Activated T-helper 9 cell treated with anti-CD3 and anti-CD28 coated beads, Interleukin-2, amount 50 U/mL, for 16 hours (primary cell): ENCODE results near the gene TSR3.
A peak's percentile ranks its signal among the peaks of the same experiment; 100 is the strongest.

Experiments
- DNase-seq: peaks from one replicate; pipeline ENCODE4 v3.0.0-alpha.2; 2020; ENCODE audit warnings: low read depth

TSR3 gene

DNA sequence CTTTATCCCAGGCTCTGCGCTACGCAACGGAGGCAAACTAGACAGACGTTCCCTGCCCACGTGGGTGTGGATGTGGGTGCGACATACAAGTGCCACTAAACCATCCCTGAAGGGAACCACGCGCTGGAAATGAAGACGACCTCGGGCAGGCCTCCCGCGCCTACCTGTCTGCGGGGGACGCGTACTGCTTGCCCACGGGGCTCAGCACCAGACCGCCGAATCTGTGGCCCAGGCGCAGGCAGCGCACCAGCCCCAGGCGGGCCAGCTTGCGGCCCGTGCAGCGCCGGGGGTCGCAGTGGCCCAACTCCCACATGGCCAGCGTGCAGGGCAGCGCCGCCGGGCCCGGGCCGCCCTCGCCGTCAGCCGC, 480 bp downstream of the TSR3 start:
- no peak for DNase-seq

DNA sequence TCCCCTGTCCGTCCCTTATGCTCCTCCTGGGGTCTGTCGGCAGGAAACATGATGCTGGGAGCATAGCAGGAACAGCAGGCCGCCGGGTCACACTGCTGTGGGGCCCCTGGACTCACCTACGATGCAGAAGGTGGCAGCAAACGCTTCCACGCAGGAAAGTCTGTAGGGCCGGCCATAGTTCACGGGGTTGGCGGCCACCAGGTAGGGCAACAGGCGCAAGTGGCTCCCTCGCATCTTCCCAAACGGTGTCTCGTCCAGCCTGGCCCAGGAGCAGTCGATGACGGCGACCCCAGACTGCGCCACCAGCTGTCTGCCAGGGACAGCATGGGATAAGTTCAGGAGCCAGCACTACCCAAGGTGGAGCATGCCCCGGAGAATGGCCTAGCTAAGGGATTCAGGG, 987 bp downstream of the TSR3 start:
- no peak for DNase-seq

DNA sequence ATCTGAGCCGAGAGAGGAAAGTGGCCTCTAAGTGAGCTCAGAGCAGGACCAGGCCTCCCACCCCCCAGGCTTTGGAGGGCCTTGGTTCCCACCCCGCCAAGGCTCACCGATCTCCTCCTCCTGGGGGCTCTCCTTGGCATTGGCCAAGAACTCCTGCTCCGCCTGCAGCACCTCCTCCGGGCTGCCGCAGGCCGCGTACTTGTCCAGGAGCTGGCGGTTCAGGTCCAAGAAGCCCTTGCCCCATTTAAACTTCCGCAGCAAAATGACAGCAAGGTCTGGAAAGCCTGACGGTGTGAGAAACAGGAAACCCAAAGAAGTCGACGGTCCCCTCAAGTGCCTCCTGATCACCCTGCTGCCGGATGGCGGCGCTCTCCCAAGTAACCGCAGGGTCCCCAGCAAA, 1.7 kb downstream of the TSR3 start:
- no peak for DNase-seq

DNA sequence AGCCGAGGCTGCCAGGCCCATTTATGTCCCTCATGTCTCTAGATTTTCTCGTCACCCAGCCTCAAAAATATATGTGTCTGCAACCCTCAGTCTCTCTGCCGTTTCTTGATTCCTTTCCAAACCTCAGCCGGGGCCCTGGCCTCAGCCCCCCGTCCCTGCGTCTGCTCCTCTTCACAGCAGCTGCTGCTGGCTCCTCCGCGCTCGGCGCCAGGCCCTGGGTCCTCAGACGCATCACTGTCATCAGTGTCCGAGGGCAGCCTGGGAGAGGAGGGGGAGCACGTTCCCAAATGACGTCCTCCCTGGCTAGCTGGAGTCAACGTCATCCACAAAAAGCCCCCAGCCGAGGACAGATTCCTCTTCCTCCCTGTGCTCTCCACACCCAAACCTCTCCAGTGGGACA, 2.3 kb downstream of the TSR3 start:
- no peak for DNase-seq

DNA sequence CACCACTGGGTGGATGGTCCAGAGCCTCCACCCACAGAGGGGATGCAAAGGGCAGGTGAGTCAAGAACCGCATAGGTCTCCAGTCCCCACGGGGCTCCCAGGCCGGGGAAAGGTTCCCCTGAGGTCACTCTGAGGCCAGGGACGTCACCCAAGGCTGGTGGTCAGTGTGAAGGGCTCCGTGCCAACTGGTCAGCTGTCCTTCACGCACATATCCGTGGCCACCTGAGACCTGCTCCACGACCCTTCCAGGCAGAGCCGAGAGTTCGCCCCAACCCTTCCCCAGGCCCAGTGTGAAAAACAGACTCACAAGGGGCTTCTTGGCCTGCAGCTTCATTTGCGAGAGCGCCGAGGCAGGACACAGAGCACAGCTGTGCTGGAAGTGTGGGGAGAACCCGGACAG, 2.8 kb downstream of the TSR3 start:
- DNase-seq, result no peak

DNA sequence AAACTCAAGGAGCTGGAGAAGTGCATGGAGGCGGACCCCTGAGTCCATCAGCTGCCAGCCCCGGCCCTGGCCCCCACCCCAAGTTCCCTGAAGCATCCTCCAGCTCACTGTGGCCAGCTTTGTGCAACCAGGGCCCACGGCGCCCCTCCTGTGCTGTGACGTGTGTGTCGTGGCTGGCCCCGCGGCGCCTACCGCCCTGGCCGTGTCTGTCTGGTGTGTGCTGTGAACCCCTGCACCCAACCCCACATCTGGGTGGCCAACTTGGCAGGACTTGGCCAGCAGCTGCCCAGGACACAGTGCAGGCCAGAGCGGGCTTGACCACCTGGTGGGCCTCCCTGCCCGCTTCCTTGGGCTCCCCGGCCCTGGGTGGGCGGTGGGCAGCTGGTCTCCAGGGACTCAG, 3.2 kb downstream of the TSR3 start:
- no peak for DNase-seq

DNA sequence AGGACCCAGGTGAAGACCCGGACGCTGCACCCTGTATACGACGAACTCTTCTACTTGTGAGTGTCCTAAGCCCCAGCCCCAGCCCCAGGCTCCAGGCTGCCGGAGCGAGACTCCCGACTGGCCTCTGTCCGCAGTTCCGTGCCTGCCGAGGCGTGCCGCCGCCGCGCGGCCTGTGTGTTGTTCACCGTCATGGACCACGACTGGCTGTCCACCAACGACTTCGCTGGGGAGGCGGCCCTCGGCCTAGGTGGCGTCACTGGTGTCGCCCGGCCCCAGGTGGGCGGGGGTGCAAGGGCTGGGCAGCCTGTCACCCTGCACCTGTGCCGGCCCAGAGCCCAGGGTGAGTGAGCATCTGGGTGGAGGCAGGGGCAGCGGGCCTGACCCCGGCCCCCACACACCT, 3.7 kb downstream of the TSR3 start:
- DNase-seq, result no peak

DNA sequence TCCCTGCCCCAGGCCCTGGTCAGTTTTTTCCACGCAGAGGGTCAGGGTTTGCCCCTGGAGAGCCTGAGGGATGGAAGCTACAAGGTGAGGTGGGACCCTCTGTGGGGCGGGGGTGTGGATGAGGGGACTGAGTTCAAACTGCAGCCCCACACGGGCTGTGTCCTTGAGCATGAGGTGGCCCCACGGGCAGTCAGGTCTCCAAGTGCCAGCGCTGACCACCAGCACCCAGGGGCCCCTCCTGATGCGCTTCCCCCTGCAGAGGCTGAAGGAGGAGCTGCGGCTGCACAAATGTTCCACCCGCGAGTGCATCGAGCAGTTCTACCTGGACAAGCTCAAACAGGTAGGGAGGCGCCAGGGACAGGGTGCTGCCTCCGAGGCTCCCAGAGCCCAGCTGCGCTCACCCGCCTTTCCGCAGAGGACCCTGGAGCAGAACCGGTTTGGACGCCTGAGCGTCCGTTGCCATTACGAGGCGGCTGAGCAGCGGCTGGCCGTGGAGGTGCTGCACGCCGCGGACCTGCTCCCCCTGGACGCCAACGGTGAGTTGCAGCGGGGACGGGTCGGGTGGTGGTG, 4.3 kb downstream of the TSR3 start:
- no peak for DNase-seq

DNA sequence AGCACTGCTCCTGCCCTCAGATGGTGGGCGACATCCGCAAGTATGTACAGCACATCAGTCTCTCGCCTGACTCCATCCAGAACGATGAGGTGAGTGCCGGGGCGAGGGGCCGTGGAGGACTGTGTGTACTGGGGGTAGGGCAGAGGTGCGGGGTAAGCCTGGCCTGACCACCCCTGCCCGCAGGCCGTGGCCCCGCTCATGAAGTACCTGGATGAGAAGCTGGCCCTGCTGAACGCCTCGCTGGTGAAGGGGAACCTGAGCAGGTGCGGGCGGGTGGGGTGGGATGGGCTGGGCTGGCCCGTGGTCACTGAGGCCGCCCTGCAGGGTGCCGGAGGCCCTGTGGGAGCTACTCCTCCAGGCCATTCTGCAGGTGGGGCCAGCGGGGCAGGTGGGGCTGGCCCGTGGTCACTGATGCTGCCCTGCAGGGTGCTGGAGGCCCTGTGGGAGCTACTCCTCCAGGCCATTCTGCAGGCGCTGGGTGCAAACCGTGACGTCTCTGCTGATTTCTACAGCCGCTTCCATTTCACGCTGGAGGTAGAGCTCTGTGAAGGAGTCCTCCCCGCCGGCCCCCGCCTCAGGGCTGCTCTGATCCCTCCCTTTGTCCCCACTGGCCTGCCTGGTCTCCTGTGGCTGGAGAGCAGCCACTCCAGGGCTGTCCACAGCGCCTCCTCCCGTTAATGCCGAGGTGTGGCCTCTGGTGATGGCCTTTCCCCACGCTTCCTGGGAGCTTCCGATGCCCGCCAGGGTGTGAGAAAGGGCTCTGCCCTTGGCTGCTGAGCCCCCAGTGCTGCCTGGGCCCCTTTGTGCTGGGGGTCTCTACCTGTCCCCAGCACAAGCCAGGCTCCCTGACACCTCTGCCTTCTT, 5.0 kb downstream of the TSR3 start:
- DNase-seq, result no peak

DNA sequence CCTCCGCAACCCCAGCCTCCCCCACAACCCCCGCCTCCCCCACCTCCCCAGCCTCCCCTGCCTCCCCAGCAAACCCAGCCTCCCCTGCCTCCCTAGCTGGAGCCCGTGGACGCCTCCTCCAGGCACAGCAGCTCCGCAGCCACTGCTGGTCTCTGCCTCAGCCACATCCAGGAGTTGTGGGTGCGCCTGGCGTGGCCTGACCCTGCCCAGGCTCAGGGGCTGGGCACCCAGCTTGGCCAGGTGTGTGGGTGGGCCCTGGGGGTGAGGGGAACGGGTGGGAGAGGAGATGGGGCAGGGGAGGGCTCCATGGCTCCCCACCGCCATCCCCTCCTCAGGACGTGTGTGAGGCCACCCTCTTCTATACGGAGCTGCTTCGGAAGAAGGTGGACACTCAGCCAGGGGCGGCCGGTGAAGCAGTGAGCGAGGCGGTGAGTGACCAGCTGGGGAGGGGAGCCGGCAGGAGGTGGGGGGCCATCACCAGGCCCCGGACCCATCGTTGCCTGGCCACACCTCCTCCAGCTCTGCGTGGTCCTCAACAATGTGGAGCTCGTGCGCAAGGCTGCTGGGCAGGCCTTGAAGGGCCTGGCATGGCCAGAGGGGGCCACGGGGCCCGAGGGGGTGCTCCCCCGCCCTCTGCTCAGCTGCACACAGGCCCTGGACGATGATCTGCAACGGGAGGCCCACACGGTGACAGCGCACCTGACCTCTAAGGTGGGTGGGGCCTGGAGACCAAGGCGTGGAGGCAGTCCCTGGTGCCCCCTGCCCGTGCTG, 5.8 kb downstream of the TSR3 start:
- no peak for DNase-seq

DNA sequence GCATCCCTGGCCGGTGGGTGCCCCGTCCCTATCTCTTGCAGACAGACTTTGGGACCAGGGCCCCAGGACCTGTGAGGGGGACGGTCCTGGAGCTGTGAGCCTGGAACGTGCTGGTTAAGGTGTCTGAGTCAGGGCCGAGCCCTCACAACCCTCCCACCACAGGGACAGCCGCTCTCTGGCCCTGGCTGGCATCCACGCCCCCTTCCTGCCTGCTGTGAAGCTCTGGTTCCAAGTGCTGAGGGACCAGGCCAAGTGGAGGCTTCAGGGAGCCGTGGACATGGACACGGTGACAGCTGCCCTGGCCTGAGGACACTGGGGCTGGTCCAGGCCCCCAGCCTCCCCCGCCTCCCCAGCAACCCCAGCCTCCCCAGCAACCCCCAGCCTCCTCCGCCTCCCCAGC, 6.6 kb downstream of the TSR3 start:
- no peak for DNase-seq

DNA sequence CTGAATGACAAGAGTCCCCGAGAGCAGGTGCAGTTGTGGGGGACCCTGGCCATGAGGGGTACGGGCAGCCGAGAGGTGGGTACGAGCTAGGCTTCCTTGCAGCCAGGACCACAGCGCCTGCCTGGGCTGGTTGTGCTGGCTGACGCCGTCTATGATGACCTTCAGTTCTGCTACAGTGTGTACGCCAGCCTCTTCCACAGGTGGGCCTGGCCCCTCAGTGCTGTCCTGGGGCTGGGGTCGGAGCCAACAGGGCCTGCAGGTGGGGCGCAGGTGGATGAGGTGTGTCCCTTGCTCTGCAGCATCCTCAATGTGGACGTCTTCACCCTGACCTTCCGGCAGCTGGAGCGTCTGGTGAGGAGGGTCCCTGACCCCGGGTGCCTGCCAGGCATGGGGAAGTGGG, 7.2 kb downstream of the TSR3 start:
- DNase-seq, result no peak

DNA sequence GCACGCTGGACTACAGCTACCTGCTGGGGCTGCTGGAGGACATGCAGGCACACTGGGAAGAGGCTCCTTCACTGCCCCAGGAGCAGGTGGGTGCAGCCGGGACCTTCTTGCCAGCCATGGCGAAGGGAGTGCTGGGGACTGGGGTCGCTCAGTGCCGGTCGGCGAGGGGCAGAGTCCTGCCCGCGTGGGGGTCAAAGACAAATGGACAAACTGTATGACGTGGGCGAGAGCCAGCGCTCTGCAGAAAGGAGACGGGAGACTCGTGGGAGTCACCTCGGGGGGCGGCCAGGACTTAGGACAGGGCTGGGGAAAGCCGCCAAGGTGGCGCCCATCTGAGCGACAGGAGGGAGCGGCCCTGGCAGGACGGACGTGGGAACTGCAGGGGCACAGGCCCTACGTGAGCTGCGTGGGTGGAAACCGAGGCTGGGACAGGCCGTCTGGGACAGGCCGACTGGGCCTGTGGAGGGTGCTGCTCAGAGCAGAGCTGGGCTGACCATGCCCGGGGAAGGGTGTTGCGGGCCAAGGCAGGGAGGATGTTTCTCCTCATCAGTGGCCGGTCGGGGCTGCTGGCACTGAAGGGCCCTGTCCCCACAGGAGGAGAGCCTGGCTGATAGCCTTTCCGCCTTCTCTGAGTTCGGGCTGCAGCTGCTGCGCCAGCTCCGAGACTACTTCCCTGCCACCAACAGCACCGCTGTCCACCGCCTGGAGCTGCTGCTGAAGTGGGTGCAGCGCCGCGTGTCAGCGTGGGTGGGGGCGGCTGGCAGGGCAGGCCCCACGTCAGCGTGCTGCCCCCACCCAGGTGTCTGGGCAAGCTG, 8.0 kb downstream of the TSR3 start:
- DNase-seq, result no peak

DNA sequence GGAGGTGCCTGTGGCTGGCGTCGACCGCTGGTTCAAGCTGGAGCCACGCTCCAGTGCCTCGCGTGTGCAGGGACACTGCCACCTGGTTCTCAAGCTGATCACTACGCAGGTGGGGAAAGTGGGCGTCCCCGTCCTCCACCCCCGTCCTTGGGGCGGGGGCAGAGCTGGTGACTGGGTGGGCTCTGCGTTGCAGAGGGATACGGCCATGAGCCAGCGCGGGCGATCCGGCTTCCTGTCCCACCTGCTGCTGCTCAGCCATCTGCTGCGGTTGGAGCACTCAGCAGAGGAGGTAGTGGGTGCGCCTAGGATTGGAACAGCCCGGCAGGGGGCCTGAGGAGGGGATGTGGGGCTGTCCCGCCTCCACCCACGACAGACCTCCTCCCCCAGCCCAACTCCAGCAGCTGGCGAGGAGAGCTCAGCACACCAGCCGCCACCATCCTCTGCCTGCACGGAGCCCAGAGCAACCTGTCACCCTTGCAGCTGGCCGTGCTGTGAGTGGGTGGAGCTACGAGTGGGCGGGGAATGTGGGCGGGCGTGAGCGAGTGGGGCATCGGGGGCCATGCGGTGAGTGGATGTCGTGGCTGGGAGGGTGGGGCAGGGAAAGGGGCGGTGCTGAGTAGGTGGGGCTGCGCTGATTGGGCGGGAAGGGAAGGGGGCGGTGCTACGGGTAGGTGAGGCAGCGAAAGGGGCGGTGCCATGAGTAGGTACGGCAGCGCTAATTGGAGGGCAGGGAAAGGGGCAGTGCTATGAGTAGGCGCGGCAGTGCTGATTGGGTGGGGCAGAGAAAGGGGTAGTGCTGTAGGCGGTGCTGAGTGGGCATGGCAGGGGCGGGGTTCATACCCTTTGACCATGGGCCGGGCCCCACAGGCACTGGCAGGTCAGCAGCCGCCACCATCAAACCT, 8.9 kb downstream of the TSR3 start:
- peak; percentile 83 for DNase-seq

DNA sequence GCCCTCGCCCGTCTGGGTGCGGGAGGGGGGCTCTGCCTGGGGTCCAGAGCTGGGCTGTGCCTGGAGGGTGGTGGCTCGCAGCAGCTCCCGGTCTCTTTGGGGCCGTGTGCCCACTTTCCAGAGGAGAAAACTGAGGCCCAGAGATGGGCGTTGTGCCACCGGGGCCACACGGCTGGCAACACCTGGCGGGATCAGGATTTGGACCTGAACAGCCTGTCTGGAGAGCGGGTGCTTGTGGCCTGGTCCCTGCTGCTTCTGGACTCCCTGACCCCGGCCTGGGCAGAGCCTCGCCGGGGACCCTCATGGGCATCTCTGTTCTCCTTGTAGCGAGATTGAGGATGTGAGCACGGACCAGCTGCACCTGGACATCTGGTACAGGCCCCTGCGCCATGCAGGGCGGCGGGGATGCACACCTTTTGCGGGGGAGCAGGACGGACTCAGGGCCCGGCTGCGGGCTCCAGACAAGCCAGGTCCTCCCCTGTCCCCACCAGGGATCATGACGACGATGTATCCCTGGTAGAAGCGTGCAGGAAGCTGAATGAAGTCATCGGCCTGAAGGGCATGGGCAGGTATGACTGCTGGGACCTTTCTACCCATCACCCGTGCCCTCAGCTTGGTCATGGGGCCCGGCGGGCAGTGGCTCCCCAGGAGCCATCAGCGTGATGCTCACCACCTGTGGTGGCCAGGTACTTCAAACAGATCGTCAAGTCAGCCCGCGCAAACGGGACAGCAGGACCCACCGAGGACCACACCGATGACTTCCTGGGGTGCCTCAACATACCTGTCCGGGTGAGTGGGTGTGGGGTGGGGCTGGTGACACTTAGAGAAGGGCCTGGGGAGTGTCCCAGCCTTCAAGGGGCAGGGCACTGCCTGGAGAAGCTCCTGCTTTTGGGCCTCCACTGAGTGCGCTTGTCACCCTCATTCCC, 9.9 kb downstream of the TSR3 start:
- DNase-seq, result no peak

DNA sequence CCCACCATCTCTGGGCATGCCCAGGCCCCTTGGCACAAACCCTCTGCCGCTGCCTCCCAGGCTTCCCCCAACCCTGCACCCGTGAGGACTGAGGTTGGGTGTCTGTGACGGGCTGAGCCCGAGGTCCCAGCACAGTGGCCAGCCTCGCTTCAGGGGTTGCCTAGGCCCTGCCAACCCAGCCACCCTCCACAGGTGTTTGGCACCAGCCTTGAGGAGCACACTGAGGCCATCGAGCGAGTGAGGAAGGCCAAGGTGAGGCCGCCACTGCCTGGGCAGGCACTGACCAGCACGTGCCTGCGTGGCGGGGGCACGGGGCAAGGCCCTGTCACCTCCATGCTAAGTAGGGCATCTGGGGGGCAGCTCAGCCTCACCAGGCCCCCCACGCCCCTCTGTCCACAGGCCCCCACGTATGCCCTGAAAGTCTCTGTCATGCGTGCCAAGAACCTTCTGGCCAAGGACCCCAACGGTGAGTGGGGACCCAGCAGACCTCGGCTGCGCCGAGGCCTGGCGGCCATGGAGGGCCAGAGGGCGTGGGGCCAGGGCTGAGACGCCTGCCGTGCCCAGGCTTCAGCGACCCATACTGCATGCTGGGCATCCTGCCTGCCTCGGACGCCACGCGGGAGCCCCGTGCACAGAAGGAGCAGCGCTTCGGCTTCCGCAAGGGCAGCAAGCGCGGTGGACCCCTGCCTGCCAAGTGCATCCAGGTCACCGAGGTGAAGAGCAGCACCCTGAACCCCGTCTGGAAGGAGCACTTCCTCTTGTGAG, 10.8 kb downstream of the TSR3 start:
- DNase-seq, result no peak

DNA sequence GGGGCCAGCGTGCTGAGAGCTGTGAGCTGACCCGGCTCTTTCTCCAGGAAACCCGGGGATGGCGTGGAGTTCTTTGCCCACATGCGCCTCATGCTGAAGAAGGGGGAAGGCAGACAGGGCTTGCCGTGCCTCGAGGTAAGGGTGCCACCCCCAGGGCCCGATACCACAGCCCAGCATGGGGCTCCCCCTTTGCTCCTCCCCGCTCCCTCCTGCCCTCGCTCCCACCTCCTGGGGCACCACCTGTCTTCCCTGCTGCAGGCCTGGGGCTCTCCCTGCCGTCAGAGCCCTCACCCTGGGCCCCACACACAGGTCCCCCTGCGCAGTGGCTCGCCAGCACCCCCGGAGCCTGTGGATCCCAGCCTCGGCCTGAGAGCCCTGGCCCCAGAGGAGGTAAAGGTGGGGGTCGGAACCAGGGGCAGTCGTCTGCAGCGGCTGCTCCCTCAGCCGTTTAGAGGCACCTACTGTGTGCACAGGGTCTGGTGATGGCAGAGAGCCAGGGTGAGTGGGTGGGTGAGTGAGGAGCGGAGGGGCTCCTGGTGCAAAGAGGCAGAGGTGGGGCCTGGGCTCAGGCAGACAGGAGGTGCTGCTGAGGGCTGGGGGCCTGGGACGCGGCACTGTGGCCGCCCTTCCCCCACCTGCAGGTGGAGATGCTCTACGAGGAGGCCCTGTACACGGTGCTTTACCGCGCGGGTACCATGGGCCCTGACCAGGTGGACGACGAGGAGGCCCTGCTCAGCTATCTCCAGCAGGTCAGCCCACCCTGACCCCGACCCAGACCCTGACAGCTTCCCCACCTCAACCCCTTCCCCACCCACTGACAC, 12.6 kb downstream of the TSR3 start:
- DNase-seq, result no peak

DNA sequence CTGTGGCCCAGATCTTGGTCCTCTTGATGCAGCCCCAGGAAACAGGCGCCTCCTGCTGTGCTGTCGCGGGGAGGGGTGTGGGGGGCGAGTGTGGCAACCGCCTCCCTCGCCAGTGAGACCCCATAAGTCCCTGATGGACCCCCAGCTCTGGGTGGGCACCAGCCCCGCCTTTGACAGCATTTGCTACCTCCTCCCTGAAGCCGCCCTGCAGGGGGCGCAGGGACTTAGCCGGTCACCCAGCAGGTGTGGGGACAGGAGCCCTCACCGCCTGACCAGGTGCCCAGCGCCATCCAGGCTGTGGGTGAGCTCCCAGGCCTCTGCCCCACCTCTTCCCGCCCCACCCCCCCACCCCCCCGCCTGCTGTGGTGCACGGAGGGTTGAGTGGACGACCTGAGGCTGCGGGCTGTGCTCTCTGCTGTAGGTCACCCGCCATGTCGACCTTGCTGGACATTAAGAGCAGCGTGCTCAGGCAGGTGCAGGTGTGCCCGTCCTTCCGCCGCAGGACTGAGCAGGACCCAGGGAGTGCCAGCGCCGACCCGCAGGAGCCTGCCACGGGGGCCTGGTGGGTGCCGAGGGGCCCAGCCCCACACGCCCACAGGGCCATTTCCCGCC, 13.5 kb downstream of the TSR3 start:
- no peak for DNase-seq
